Posterior cingulate gyrus (tissue), 11 donors: Measurements from ENCODE around the gene CRTC3.

Experiments used
- DNase-seq, 10 donors: peaks; one replicate each; pipeline versions ENCODE4 v3.0.0 to v3.0.0-alpha.2; 2020 to 2021; ENCODE audit warnings: mixed read lengths in 3 of 10
- intact Hi-C: fragments of 100-400 bp; cut with DNase I; formaldehyde crosslinking; loops from one replicate; pipeline ENCODE4 v1.15.1; 2023

The CRTC3 gene

DNA sequence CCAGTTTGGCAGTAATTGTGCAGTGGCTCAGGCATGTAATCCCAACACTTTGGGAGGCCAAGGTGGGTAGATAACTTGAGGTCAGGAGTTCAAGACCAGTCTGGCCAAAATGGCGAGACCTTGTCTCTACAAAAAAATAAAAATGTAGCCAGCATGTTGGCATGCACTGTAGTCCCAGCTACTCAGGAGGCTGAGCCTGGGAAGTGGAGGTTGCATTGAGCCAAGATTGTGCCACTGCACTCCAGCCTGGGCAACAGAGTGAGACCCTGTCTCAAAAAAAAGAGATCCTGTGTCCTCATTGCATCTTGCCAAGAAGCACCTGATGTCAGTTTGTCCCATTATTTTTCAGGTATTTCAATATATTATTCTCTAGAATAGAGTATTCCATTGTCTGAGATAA lies 61.8 kb downstream of the CRTC3 start:
- no peak for DNase-seq
- intact Hi-C loops: loop anchor here (10.0 kb wide), 1 partner anchor 107 kb away; no protein-coding TSS in a partner anchor

DNA sequence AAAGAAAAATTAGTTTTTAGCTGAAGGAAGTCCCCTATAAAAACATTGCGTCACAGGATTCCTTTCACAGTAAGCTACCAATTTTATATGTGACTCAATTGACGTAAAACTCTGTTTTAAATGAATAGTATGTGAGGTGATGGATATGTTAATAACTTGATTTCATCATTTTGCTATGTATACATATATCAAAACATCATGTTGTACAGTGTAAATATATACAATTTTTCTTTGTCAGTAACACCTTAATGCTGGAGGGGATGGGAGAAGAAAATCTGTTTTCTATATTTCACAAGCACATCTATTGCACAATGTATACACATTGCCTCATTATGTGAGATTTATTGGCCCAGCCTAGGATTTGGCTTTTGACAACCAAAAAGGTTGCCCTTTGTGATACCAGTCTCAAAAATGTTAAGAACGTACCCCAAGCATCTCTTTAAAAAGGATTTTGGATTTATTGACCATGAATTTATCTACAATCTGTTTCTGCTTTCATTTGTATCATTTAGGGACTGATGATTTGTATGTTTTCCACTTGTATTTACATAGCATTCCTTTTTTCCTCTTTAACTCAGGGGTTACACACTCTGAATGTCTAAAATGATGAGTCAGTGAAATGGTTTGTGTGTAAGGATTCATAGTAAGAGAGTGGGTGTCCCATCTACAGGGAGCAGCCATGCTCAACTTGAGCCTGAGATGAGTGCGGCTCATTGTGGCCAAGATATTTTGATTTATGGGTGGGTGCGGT lies 62.6 kb downstream of the CRTC3 start:
- intact Hi-C loops: loop anchor here (10.0 kb wide), 1 partner anchor 108 kb away; no protein-coding TSS in a partner anchor

DNA sequence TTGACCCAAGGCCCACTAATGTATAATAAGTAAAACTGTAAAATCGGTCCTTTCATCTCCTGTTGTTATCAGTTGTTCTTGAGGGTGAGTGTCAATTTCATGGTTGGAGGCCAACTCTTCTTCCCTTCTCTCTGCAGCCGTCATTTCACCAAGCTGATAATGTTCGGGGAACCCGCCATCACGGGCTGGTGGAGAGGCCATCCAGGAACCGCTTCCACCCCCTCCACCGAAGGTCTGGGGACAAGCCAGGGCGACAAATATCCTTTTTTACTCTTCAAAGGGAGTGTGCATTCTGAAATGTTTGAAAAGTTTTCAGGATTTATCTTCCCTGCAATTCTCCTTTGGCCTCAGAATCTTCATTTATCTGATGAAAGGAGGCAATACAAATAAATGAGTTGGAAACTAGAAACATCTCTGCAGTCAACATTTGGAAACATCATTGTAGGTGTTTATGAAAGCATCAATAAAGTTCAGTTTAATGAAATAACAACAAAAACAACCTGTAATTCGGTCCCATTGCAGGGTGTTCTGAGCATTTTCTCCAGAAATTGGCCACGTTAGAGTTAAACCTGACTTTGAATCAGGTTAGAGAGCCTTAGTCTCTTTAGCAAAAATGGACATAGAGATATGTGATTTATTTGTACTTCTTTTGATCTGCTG lies 63.9 kb downstream of the CRTC3 start:
- intact Hi-C loops: loop anchor here (10.0 kb wide), 1 partner anchor 109 kb away; no protein-coding TSS in a partner anchor
- DNase-seq: no peak

More for the DNA sequence above, 62.6 kb downstream of the CRTC3 start:
- DNase-seq: no peak

DNA sequence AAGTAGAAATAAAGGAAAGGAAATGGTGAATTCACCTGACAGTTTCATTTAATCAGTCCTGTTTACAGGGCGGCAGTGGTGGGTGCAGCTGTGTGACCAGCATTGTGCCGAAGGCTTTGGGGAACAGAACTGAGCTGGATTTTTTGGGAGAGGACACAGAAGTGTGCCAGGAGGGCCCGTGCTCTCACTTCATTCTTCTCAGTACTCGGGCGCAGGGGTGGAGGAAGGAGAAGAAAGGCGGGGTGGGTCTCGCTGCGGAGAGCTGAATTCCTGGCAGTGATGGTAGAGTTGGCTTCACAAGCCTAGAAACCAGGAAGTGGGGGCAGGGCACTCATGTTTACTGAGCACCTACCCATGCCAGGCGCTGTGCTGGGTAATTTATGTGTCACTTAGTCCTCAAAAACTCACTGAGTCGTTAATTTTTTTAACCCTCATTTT lies 64.6 kb downstream of the CRTC3 start:
- intact Hi-C loops: loop anchor here (10.0 kb wide), 1 partner anchor 110 kb away; no protein-coding TSS in a partner anchor
- peak in 9 of 10 donors; percentile 44 to 92 (median 58) for DNase-seq

- intact Hi-C loops: loop anchor here (10.0 kb wide), 1 partner anchor 111 kb away; no protein-coding TSS in a partner anchor
- DNase-seq: no peak
These were observed 66.0 kb downstream of the CRTC3 start for GRCh38 chr15:90595763-90596155.

DNA sequence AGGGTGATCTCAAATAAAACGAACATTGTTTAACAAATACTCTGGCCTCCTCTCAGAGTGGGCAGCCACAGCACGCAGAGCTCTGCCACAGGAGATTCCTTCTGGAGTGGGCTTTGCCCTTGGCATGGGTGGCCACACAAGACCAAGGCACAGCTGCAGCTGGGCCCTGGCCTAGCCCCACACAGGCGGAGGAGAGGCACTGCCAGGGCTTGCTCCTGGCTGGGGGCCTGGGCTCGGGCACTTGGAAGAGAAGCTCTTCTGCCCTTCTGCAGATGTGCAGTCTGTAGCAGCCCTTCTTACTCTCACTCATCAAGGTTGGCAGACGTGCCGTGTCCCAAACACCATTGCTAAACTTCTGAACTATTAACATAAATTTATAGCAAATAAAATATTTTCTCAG lies 67.2 kb downstream of the CRTC3 start:
- DNase-seq: peak; percentile 52 to 97 (median 66)
- intact Hi-C loops: loop anchor here (10.0 kb wide), 1 partner anchor 112 kb away; no protein-coding TSS in a partner anchor

DNA sequence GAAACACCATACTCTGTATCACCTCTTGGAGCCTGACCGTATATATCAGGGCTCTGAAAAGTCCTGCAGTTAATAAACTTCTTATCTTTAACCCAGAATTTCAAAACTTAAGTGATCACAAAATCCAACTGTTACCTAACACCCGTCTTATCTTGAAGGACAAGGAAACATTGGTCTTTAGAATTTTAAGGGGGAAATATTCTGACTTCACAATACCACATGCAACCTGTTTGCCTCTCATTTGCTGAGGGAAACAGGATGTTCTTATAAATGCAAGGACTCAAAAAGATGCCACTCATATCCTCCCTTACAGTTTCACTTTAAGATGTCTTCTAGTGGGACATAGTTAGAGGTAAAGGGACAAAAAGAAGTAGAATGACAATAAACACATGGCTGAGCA lies 67.9 kb downstream of the CRTC3 start:
- intact Hi-C loops: loop anchor here (10.0 kb wide), 1 partner anchor 113 kb away; no protein-coding TSS in a partner anchor
- DNase-seq: no peak

DNA sequence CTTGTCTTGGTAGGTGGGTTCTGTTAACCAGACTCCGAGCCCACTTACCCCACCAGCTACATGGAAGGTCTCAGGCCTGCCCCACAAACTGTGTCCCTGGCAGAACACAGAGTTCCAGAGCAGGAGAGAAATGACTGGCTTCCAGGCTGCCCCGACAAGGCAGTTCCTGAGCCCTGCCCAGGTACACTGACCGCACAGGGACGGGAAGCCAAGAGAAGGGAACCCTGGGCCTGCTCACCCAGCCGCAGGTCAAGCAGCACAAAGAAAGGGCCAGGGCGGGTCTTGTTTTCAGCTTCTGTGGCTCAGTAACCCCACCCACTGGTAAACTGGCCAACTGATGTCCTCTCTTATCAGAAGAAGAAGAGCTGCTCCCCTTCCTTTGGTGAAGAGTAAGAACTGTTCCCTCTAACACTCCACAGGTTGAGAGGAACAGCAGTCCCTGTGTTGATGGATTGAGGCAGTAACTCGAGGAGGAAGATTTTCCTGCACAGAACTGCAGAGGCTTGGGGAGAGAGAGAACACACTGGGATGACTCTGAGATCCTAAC lies 68.4 kb downstream of the CRTC3 start:
- intact Hi-C loops: loop anchor here (10.0 kb wide), 1 partner anchor 113 kb away; no protein-coding TSS in a partner anchor

DNA sequence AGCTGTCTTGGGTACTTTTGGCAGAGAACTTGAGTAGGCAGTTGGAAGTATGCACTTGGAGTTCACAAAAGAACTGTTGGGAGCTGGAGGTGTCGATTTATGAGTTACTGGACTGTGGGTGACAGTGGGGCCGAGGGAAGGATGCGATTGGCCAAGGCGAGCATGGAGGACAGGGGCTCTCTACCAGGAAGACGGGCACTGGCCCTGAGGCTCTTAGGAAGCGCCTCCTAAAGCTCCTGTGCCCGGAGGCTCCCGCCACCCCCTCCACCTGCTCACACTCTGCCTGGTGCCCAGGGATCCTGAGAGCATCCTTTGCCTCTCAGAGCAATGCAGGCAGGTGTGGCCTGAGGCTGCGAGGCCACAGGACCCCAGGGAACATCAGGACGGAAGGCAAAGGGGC lies 69.0 kb downstream of the CRTC3 start:
- intact Hi-C loops: loop anchor here (10.0 kb wide), 1 partner anchor 114 kb away; no protein-coding TSS in a partner anchor
- no peak for DNase-seq

More for the DNA sequence above, 68.4 kb downstream of the CRTC3 start:
- DNase-seq: peak in 6 of 10 donors; percentile 31 to 84 (median 47)

DNA sequence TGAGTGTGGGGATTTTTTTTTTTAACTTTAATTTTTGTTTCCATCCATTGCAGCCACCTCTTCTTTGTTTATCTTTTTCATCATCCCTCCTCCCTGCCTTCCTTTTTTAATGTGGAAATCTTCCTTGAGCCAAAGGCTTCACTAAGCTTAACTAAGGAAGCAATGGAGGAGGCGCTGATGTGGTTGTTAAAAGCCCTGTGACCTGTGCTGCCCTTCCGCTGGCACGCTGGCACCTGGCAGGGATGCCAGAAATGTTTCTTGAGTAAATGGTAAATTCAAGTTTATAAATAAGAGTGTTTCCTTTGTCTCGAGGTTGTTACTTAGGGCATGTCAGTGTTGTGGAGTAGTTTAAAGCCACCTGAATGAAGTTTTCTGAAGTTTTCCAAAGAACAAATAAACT lies 69.4 kb downstream of the CRTC3 start:
- intact Hi-C loops: loop anchor here (10.0 kb wide), 1 partner anchor 114 kb away; no protein-coding TSS in a partner anchor

DNA sequence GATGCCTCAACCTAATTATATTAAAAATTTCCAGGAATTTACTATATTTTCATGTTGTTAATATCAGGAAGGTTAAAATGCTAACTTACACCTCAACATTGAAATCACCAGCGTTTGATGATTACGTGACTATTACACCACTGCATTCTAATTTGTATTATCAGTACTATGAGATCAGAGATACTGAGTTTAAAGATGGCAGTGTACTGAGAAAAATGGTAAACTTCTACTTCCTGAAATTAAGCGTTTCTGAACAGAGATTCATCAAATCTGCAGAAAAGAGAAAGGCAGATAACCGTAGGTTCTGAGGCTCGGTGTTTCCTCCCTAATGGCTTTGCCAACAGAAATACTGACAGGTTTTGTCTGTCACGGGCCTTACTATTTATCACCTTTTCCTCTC lies 69.9 kb downstream of the CRTC3 start:
- no peak for DNase-seq
- intact Hi-C loops: loop anchor here (10.0 kb wide), 1 partner anchor 115 kb away; no protein-coding TSS in a partner anchor

More for the DNA sequence above, 69.4 kb downstream of the CRTC3 start:
- DNase-seq: no peak

DNA sequence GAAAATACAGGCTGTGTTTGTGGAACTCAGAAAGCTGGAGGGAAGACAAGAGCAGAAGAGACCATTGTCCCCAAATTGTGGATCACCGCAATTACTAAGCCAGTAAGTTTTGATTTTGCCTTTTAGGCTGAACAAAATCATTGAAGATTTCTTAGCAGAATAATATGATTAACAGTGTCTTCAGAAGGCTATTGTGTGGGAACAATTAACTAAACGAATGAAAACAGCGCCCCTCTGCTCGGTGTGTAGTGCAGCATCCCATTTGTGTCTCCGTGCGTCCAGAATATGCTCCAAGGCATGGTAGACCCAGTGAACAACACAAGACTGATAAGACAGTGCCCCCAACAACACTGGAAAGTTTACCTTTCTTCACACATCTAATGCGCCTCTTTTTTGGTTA lies 71.2 kb downstream of the CRTC3 start:
- peak in 1 of 10 donors; percentile 36 for DNase-seq
- intact Hi-C loops: no loop called here

- intact Hi-C loops: no loop called here
- DNase-seq: peak in 1 of 10 donors; percentile 42
These were observed 74.2 kb downstream of the CRTC3 start for GRCh38 chr15:90603893-90604292.

GRCh38 chr15:90606641-90607040 lies 76.9 kb downstream of the CRTC3 start:
- intact Hi-C loops: no loop called here
- DNase-seq: no peak

DNA sequence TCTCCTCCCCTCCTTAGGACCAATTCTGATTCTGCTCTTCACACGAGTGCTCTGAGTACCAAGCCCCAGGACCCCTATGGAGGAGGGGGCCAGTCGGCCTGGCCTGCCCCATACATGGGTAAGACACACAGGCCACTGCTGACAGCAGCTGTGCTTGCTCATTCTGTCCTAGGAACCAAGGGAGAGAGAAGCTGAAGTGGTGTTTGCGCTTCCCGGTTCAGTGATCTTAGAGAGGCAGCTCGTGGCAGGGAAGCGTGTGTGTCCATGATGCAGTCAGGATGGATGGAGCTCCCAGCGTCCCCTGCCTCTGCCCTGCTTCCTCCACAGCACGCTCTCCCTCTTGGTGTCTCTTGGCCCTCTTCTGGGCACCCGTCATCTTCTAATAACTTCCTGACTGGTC lies 77.6 kb downstream of the CRTC3 start:
- no peak for DNase-seq
- intact Hi-C loops: no loop called here

- intact Hi-C loops: no loop called here
- no peak for DNase-seq
These were observed 79.8 kb downstream of the CRTC3 start for GRCh38 chr15:90609242-90610180.

DNA sequence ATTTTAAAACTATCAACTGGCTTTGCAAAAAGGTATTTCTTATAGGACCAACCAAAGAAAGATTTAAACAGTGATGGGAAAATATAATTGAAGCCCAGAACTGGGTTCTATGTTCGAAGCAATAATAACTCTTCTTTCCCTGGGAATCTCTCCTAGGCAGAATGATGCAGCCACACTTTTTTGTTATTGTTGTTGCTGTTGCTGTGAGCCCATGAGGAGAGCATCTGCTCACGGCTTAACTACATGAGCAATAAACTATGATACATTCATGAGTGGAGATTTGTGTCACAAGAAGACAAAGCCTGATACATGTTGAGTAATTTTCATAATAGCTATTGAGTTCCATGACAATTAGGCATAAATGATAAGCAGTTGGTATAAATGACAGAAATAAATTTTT lies 80.5 kb downstream of the CRTC3 start:
- DNase-seq: no peak
- intact Hi-C loops: no loop called here

DNA sequence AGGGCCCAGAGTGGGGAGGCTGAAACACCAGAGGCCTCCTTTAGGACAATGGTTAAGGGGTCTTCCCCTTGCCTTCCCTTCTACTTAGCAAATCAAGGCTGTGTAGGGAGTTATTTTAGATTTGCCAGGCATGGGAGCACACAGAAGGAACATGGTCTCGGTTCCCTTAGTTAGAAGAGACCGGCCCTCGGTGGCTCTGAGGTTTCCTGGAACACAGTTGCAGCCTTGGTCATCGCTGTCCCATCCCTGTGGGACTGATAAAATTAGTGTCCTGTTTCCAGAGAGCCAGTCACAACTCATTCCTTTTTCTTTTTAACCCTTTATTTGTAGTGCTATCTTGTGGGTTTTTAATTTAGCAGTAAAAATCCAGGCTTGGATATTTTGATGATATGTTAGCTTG lies 81.4 kb downstream of the CRTC3 start:
- DNase-seq: no peak
- intact Hi-C loops: no loop called here

DNA sequence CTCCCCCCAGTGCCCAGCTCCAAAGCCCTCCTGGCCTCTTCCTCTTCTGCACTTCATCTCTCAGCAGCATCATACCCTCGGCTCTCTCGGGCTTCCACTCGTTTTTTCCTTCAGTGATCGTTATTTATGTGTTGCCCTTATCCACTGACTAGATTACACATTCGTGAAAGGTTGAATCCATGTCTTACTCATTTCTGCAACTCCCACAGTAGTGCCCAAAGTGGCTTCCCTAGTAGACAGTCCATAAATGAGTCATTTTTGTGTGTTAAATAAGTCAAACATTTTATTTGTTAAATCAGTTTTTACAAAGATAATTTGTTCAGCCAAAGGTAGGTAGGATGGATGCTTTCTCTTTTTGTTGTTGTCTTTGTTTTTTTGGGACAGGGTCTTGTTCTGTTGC lies 87.4 kb downstream of the CRTC3 start:
- intact Hi-C loops: no loop called here
- DNase-seq: no peak

DNA sequence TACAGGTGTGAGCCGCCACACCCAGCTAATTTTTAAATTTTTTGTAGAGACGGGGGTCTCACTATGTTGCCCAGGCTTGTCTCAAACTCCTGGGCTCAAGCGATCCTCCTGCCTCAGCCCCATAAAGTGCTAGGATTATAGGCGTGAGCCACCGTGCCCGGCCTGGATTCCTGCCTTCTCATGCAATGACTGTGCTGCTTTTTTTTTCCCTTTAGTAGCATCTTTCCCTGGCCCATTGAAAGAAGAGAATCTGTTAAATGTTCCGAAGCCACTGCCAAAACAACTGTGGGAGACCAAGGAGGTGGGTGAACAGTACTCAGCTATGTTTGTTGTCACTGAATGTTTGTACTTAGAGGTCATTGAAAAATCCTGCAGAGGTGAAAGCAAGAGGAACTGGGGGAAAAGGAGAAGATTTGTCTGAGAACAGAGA lies 88.0 kb downstream of the CRTC3 start:
- intact Hi-C loops: no loop called here

More for the DNA sequence above, 88.0 kb downstream of the CRTC3 start:
- peak in 2 of 10 donors; percentile 40 to 76 for DNase-seq
